Natural killer cell (primary cell): ENCODE measurements around the gene GNPTG. TPM values are rescaled to one million over a fixed set of nuclear protein-coding genes. Genes with fewer than 3 reads are reported as not detected.

Experiments used
- ATAC-seq, 3 donors: fragments of 150-1000 bp in 2 of 3; fragments of 200-7000 bp in 1 of 3; cut with Tn5 transposase; 1 replicate in 1 of 3; 2 replicates in 2 of 3; pipeline ENCODE4 v1.10.0; 2021; ENCODE audit warnings: mild to moderate bottlenecking in 2 of 3, moderate library complexity in 2 of 3
- DNase-seq, 2 donors: peaks; one replicate each; pipeline versions ENCODE4 v3.0.0 to v3.0.0-alpha.2; 2013 to 2021; ENCODE audit warnings: mixed read lengths in 1 of 2
- H3K27ac ChIP-seq: one replicate; pipeline ENCODE4 v1.5.1; 2013; ENCODE audit warnings: mild to moderate bottlenecking, low read length
- H3K27me3 ChIP-seq: one replicate; pipeline ENCODE4 v1.6.1; 2013; ENCODE audit warnings: low read length; ENCODE audit not compliant: control insufficient read depth, insufficient read depth
- H3K36me3 ChIP-seq: one replicate; pipeline ENCODE4 v1.6.1; 2013; ENCODE audit warnings: low read length; ENCODE audit not compliant: control insufficient read depth, insufficient read depth
- H3K4me1 ChIP-seq: one replicate; pipeline ENCODE4 v1.6.1; 2013; ENCODE audit warnings: low read length; ENCODE audit not compliant: control insufficient read depth, insufficient read depth
- H3K4me3 ChIP-seq: one replicate; pipeline ENCODE4 v1.5.1; 2013; ENCODE audit warnings: low read length
- H3K9me3 ChIP-seq: one replicate; pipeline ENCODE4 v1.6.1; 2013; ENCODE audit warnings: low read length; ENCODE audit not compliant: control insufficient read depth, insufficient read depth
- H3K27ac Mint-ChIP-seq, 2 donors: one replicate each; pipeline ENCODE4 v1.8.0; 2022; ENCODE audit warnings: mild to moderate bottlenecking in 2 of 2, mixed read lengths in 2 of 2, moderate library complexity in 1 of 2
- H3K27me3 Mint-ChIP-seq, 2 donors: one replicate each; pipeline ENCODE4 v1.8.0; 2022; ENCODE audit warnings: low read depth in 2 of 2, mixed read lengths in 2 of 2
- H3K36me3 Mint-ChIP-seq: one replicate; pipeline ENCODE4 v1.8.0; 2022; ENCODE audit warnings: mixed read lengths
- H3K4me1 Mint-ChIP-seq, 2 donors: one replicate each; pipeline ENCODE4 v1.8.0; 2022; ENCODE audit warnings: mixed read lengths in 2 of 2
- H3K4me3 Mint-ChIP-seq: one replicate; pipeline ENCODE4 v1.8.0; 2022; ENCODE audit warnings: mild to moderate bottlenecking, moderate library complexity, mixed read lengths
- H3K9me3 Mint-ChIP-seq, 2 donors: one replicate each; pipeline ENCODE4 v1.8.0; 2022; ENCODE audit warnings: mixed read lengths in 2 of 2
- WGBS: methylation state at CpG from one replicate; pipeline ENCODE4 v1.1.7; 2013; ENCODE audit warnings: missing lambda C conversion rate; ENCODE audit not compliant: insufficient coverage; 5-methylcytosine and 5-hydroxymethylcytosine counted together
- intact Hi-C: fragments of 100-400 bp; cut with micrococcal nuclease; formaldehyde crosslinking; loops from one replicate; pipeline ENCODE4 v1.14.2; 2022
- total RNA-seq, 4 donors: library from RNA; stranded (reverse); fragments of 120-200 nt in 1 of 4; gene quantifications; one replicate each; pipeline versions ENCODE4 v1.2.3 to v1.2.4, GENCODE V29; 2013 to 2022
- TF ChIP-seq, protein P1 (sequence below): fragments of 200-600 bp; IDR thresholded peaks from one replicate; pipeline ENCODE4 v1.8.0; 2022; ENCODE audit warnings: antibody characterized with exemption

The GNPTG gene
- total RNA-seq, 3 donors from 2014 or later (not counting 1 experiment from before 2014, with no cell fraction given) = 58.7 to 65.9 (median 62.0) TPM

DNA sequence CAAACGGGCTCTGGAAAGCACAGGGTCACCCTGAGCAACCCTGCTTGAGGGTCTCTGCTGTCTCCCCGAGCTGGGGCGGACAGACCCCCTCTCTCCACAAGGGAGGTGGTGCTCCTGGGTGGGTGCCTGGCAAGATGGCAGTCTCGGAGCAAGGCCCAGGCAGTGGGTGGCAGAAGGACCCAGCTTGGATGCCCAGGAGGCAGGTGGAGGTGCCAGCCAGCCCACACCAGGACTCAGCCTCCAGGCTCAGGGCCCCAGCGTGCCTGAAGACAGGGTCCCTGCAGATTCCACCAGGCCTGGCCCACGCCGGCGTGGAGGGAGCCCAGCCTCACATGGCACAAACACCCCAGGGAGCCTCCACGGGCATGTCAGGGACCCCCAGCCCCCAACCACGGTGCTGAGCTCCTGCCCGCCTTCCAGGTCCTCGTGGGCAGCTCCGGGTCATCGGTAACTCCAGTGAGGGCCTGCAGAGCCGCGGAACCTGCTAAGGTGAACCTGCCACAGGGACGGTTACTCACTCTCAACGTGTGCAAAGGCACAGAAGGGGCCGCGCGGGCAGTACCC is 42.0 kb downstream of the GNPTG start:
- no peak overlapping the region for H3K4me3 ChIP-seq
- no peaks in the 10 kb centered on the region for H3K4me1 ChIP-seq
- ATAC-seq (no peak), DNase-seq (no peak)
- no peak overlapping the region for H3K27ac ChIP-seq
- Mint-ChIP-seq H3K36me3 (no peaks in the 10 kb centered on the region), H3K27ac (no peak overlapping the region), H3K4me3 (no peak overlapping the region), H3K9me3 (no peaks in the 10 kb centered on the region), H3K27me3 (no peaks in the 10 kb centered on the region), H3K4me1 (no peaks in the 10 kb centered on the region)
- TF ChIP-seq, protein P1, sequence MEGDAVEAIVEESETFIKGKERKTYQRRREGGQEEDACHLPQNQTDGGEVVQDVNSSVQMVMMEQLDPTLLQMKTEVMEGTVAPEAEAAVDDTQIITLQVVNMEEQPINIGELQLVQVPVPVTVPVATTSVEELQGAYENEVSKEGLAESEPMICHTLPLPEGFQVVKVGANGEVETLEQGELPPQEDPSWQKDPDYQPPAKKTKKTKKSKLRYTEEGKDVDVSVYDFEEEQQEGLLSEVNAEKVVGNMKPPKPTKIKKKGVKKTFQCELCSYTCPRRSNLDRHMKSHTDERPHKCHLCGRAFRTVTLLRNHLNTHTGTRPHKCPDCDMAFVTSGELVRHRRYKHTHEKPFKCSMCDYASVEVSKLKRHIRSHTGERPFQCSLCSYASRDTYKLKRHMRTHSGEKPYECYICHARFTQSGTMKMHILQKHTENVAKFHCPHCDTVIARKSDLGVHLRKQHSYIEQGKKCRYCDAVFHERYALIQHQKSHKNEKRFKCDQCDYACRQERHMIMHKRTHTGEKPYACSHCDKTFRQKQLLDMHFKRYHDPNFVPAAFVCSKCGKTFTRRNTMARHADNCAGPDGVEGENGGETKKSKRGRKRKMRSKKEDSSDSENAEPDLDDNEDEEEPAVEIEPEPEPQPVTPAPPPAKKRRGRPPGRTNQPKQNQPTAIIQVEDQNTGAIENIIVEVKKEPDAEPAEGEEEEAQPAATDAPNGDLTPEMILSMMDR = no peak
- intact Hi-C loops = no loop called here
- H3K9me3 ChIP-seq = no peaks in the 10 kb centered on the region
- no peaks in the 10 kb centered on the region for H3K27me3 ChIP-seq
- WGBS = 97% methylated on average over 21 of the region's 21 CpGs
- peaks cover 55% of the 10 kb centered on the region for H3K36me3 ChIP-seq

DNA sequence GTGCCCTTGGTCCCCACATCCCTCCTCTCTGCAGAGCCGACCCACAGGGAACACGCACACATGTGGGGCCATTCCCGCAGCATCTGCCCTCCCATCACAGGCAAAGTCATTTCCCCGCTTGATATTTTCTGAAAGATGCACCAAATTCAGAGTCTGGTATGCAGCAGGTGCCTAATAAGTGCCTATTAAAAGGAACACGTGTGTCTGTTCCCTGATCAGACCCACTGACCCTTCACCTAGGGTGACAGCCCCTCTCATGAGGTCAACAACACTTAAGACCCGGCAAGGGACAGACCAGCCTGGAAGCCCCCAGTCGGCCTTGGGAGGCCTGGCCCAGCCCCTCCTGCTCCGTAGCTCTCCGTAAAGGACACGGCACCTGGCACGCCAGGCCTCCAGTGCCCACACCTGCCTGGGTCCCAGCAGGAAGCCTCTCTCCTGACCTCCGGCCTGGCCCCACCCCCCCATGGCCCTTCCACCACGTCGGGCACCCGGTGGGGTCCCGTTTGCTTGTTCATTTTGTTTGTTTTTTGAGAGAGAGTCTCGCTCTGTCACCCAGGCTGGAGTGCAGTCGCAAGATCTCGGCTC is 42.7 kb downstream of the GNPTG start:
- Histone ChIP-seq H3K9me3 (no peaks in the 10 kb centered on the region), H3K4me1 (no peaks in the 10 kb centered on the region), H3K27ac (no peak overlapping the region), H3K36me3 (peaks cover 58% of the 10 kb centered on the region), H3K4me3 (no peak overlapping the region), H3K27me3 (no peaks in the 10 kb centered on the region)
- Mint-ChIP-seq H3K9me3 (no peaks in the 10 kb centered on the region), H3K4me3 (no peak overlapping the region), H3K27ac (no peak overlapping the region), H3K4me1 (no peaks in the 10 kb centered on the region), H3K36me3 (no peaks in the 10 kb centered on the region), H3K27me3 (no peaks in the 10 kb centered on the region)
- TF ChIP-seq, protein P1 = no peak
- WGBS = 93% methylated on average over 19 of the region's 19 CpGs
- no peak for DNase-seq
- intact Hi-C loops = no loop called here
- no peak for ATAC-seq

GRCh38 chr16:1395444-1396031 is 43.8 kb downstream of the GNPTG start:
- H3K36me3 Mint-ChIP-seq = no peaks in the 10 kb centered on the region

More at GRCh38 chr16:1395444-1396031, 43.8 kb downstream of the GNPTG start:
- Mint-ChIP-seq H3K4me1 (no peaks in the 10 kb centered on the region), H3K27me3 (no peaks in the 10 kb centered on the region), H3K27ac (no peak overlapping the region), H3K9me3 (no peaks in the 10 kb centered on the region), H3K4me3 (no peak overlapping the region)
- H3K36me3 ChIP-seq = peaks cover 56% of the 10 kb centered on the region
- H3K4me3 ChIP-seq = no peak overlapping the region
- H3K27ac ChIP-seq = no peak overlapping the region
- peak in 1 of 3 donors; percentile 11 for ATAC-seq
- H3K27me3 ChIP-seq = no peaks in the 10 kb centered on the region
- intact Hi-C loops = no loop called here
- H3K9me3 ChIP-seq = no peaks in the 10 kb centered on the region
- WGBS = 95% methylated on average over 22 of the region's 22 CpGs
- TF ChIP-seq, protein P1 = no peak
- DNase-seq = no peak
- no peaks in the 10 kb centered on the region for H3K4me1 ChIP-seq
